ENCODE measurements around the gene TEAD2.
"Not testable (repeated sequence)": the region's sequence is repeated elsewhere in the genome, so short reads cannot be mapped to it uniquely, and the experiment has no call there.

TEAD2 gene

DNA sequence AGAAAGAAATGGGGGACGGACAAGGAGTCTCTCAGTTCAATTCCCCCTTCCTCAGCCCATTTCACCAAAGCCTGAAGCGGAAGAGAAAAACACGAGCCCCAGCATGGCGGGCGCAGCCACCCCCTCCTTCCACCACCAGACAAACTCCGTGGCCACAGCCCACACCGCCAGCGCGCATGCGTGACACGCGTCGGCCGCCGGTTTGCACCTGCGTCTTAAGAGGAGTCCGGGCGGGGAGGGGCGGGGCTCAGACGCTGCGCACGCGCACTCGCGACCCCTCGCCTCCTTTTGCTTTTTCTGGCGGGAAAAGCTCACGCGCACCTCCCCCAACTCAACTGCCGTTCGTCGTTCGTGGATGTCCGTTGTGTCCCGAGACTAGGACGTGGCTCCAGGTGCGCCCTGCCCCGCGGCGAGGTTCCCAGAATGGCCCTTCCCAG is 25.7 kb upstream of the TEAD2 start, which contains the start of gene KASH5:
TSS of gene KASH5 (plus strand) at position 314 of the 437 bp plus-strand sequence. CDS start 2,635 bp downstream, outside the sequence.
- DNase-seq = peak in 27 of 51 donors; percentile 2 to 50 (median 19)

DNA sequence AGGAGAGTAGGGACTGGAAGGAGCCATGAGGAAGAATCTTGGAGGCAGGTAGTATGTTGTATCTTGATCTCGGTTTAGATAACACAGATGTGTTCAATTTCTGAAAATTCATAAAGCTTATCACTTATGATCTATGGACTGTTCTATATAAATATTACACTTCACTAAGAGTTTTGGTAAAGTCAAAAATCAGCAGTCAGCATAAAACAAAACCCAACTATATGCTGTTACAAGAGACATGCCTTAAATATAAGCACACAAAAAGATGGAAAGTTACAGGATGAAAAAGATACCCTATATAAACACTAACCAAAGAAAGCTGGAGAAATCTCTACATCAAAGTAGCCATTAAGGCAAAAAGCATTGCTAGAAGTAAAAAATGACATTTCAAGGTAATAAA is 21.4 kb upstream of the TEAD2 start:
- no peak for DNase-seq

DNA sequence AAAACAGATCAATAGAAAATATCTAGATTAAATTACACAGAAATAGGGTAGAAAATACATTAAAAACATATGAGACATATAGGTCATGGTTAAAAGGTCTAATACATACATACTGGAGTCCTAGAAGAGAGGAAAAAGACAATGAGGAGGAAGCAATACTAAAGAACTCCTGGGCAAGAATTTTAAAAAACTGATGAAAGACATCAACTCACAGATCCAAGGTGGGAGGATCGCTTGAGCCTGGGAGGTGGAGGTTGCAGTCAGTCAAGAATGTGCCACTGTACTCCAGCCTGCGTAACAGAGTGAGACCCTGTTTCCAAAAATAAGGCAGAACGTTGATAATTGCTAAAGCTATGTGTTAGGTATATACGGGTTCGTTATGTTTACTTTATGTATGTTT is 20.4 kb upstream of the TEAD2 start:
- DNase-seq = no peak

DNA sequence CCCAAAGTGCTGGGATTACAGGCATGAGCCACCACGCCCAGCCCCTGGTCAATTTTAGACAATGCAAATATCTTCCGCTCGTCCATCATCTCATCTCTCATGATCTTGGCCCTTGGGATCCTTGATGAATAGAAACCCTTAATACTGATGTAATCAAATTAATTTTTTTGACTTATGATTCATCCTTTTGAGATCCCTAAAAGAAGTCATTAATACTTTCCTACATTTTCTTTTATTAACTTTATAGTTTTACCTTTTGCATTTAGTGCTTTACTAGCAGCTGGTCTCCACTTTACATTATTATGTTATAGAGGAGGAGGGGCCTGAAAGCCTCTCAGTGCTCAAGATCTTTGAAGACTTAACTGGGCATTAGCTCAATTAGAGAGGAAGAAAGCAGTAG is 18.2 kb upstream of the TEAD2 start:
- DNase-seq = no peak

DNA sequence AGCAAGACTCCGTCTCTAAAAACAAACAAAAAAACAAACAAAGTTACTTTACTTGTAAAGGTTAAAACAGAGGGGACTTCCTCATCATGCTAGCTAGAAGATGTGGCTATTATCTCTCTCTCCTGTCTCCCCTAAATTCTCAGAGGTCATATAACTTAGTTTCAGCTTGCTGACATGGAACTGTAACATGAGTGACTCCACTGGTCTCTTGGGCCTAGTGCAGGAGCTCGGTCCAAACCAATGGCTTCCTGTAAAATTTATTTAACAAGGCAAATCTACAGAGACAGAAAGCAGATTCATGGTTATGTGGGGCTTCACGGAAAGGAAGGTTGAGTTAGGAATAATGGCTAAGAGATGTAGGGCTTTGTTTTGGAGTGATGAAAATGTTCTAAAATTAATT is 16.3 kb upstream of the TEAD2 start:
- no peak for DNase-seq

DNA sequence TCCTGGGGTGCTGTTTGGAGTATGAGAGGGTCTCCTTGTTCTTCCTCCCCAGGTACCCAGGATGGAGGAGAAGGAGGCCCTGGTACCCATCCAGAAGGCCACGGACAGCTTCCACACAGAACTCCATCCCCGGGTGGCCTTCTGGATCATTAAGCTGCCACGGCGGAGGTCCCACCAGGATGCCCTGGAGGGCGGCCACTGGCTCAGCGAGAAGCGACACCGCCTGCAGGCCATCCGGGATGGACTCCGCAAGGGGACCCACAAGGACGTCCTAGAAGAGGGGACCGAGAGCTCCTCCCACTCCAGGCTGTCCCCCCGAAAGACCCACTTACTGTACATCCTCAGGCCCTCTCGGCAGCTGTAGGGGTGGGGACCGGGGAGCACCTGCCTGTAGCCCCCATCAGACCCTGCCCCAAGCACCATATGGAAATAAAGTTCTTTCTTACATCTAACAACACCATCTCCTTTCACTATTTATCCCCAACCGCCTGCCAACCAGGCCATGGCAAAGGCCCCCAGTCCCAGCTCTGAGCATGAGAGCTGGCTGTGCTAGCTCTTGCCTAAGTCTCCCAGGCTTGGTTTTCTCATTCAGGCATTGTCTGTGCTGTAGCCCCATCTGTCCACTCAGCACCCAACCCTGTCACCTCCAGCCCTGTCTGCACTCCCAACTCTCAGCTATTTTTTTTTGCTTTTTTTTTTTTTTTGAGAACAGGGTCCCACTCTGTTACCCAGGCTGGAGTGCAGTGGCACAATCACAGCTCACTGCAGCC is 12.6 kb upstream of the TEAD2 start:
- no peak for DNase-seq

DNA sequence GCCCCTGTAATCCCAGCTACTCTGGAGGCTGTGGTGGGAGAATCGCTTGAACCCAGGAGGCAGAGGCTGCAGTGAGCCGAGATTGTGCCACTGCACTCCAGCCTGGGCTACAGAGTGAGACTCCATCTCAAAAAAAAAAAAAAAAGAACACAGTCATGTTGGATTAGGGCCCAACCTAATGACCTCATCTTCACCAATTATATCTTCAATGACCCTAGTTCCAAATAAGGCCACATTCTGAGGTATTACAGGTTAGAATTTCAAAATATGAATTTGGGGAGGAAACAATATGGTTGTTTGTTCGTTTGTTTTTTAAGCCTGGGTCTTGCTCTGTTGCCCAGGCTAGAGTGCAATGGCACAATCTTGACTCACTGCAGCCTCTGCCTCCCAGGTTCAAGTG is 11.0 kb upstream of the TEAD2 start:
- DNase-seq = not testable (repeated sequence)

DNA sequence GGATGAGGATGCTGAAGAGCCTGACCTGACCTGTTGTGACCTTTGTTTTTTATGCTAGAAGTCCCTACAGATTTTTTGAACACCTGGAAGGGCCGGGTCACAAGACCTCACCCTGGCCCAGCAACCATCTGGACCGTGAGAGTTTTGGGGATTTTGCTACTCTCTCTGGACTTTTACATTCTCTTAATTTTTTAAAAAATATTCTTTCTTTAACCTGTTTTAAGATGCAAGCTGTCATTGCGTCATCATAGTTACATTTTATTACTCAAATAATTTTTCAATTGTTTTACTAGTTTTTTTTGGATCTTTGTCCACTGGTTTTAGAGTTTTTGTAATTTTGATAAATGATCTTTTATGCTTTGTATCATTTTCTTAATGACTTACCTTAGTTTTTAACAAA is 9.0 kb upstream of the TEAD2 start:
- DNase-seq = no peak

DNA sequence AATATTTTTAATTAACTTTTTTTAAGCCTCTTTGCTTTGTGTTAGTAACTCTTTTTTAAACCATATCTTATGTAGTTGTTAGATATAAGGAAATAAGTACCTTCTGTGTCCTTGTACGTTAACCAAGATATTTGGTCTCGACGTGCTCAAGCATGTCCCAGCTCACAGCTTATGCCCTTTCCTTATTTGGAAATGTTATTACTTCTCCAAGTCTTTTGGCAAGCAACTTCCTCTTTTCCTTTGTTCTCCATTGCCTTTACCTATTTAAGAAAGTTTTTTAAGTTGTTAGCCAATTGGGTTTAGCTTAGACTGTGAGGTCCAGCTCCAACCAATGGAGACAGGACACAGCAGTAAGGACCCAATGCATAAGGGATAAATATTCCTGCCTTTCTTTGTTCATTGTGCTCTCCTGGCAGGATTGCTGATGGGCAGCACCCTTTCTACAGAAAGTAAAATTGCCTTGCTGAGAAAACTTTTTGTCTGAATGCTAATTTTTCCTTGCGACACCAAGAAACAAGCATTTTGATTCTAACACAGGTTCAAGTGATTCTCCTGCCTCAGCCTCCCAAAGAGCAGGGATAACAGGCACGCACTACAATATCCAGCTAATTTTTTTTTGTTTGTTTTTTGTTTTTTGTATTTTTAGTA is 6.6 kb upstream of the TEAD2 start:
- no peak for DNase-seq

DNA sequence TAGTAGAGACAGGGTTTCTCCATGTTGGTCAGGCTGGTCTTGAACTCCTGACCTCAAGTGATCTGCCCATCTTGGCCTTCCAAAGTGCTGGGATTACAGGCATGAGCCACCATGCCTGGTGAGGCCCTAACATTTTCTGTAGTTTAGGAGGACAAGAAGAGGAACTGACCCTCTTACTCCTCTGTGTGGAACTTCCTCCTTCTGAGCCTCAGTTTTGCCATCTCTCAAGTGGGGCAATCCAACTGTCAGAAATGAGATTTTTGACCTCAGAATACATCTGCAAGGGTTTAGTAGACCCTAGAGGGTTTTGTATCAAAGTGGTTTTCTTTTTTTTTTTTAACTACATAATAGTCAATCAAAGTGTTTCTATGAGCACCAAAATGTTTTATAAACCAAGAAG is 3.9 kb upstream of the TEAD2 start:
- no peak for DNase-seq

DNA sequence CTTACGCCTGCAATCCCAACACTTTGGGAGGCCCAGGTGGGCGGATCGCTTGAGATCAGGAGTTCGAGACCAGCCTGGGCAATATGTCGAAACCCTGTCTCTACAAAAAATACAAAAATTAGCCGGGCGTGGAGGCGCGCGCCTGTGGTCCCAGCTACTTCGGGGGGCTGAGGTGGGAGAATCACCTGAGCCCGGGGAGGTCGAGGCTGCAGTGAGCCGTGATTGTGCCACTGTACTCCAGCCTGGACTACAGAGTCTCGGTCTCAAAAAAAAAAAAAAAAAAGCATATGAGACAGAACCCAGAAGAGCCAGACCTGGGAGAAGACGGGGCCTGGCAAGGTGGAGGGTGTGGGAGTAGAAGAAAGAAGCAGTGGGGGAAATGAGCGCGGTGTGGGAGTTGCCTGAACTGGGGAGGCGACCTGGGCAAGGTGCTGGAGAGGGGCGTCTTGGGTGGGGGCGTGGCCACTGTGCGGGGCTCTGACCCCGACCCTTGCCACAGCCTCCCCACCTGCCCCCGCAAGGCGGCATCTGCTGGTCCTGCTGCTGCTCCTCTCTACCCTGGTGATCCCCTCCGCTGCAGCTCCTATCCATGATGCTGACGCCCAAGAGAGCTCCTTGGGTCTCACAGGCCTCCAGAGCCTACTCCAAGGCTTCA is 2.0 kb upstream of the TEAD2 start:
- DNase-seq = no peak

DNA sequence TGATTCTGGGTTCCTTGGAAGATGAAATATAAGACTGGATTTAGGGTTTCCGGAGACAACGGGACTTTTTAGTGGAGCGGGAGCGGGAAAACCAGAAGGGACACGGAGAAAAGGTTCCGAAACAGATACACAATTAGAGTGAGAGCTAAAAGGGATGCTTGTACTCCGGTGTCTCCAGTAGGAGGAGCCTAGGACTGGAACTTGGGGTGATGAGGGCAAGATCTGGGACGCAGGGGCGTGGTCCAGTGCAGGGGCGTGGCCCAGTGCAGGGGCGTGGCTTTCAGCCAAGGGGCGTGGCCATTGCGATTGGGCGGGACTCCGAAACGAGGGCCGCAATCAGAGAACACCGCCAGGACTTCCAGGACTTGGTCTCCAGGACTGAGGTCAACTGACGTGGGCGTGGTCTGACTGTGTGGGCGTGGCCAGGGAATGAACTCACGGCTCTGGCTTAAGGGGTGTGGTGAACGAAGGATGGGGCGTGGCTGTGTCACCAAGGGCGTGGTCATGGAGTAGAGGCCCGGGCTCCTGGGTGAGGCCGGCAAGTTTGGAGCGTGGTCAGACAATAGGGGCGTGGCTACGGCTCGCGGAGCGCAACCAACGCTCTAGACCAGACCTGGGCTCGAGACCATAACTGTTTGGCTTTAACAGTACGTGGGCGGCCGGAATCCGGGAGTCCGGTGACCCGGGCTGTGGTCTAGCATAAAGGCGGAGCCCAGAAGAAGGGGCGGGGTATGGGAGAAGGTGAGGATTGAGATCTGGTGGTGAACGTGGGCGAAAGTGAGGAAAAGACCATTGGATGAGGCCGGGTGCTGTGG is 1.3 kb upstream of the TEAD2 start, which contains the start of gene DKKL1:
TSS of gene DKKL1 (plus strand) at position 610 of the 815 bp plus-strand sequence. CDS start at position 732, 122 bp downstream.
- DNase-seq = peak in 25 of 51 donors; percentile 2 to 66 (median 18)

DNA sequence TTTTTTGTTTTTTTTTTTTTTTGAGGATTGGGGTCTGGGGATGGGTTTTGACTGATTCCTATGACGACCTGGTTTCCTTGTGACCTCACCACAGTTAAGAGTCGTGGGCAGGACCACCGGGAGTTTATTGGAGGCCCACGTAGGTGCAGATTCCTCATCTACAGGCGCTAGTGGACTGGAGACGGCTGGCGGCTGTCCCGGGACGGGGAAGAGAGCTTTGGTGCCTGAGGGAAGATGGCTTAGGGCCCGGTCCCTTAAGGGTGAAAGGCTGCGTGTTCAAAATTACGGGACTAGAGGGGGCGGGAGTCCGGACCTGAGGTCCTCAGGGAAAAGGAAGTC is 682 bp upstream of the TEAD2 start:
- DNase-seq = no peak

DNA sequence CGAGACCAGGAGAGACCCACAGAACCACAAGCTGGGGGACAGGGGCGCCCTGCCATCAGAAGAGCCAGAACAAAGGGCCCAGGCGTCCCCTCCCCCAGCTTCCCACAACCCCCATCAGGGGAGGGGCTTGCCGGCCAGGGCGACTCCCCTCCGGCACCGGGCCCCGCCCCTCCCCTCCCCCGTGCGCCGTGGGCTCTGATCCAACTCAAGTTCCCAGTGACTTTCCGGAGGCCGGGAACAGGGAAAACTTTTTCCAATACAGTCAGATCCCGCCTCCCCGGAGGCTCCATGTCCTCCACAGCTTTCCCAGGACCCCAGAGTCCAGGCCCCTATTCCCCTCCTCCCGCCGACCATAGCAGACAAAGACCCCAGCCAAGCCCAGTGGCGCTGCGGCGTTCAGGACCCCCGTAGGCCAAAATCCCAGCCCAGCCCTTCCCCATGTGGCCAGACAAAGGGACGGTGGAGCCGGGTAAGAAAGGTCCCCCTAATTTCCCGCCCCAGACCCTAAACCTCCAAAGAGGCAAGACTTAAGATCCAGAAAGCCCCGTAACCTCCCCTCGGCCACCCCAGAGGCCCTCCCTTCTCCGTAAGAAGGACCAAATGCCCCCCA is 673 bp downstream of the TEAD2 start:
- peak in 5 of 51 donors; percentile 2 to 41 (median 17) for DNase-seq

DNA sequence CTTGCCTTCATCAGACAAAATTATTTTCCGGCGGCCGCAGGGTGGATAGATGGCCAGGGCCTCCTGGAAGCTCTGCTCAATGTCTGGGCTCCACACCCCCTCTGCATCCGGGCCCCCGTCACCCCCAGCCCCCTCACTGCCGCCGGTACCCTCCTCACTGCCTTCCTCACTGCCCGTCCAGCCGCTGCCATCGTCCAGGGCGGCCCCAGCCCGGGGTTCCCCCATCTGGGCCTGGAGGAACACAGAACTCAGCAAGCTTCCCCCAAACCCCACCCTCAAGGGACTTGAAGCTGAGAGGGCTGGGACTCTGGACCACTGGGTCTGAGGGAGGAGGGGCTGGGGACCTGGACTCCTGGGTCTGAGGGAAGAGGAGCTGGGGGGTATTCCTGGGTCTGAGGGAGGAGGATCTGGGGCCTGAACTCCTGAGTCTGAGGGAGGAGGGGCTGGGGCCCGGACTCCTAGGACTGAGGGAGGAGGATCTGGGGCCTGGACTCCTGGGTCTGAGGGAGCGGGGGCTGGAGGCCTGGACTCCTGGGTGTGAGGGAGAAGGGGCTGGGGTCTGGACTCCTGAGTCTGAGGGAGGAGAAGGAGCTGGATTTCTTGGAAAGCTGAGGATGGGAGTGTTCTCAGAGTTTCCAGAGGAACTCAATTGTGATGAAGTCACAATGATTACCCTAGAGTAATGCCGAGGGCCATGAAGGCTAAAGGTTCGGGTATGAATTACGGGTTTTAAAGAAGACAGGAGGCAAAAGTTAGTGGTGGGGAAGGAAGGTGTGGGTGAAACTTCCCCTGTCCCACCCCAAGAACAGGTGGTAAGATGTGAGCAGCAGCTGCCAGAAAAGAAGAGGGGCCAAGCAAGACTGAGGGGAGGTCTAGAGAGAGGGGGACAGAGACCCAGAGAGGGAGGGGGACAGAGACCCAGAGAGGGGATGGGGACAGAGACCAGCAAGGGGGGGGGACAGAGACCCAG is 2.1 kb downstream of the TEAD2 start:
- DNase-seq = no peak

DNA sequence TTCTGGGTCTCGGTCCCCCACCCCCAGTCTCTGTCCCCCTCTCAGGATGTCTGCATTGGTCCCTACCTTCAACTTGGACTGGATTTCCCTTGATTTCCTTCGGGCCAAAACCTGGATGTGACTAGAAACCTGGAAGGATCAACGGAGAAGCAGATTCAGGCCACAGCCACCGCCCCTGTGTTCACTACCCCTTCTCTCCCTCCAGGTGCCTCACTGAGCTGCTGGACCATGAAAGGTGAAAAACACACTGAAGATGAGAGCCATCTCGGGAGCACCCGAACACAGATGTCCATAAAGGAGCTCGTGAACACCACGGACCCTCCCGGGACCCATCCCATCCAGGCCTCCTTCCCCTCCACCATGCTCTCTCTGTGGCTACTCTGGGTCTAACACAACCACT is 5.0 kb downstream of the TEAD2 start:
- no peak for DNase-seq

DNA sequence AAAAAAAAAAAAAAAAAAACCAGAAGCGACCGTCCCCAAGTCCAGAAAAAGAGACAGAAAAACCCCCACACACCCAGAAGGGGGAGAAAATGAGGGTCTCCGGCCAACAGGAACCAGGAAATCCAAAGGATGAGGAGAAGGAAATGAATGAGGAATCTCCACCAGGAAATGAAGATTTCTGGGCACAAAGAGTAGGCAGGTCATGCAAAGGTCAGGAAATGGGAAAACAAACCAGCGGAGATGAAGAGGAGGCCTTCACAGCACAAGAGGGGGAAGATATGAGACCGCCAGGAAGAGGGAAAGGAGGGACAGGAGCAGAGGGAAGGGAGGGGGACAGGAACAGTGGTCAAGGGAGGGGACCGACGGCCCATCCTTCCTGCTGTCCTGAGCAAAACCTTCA is 5.8 kb downstream of the TEAD2 start:
- DNase-seq = no peak

DNA sequence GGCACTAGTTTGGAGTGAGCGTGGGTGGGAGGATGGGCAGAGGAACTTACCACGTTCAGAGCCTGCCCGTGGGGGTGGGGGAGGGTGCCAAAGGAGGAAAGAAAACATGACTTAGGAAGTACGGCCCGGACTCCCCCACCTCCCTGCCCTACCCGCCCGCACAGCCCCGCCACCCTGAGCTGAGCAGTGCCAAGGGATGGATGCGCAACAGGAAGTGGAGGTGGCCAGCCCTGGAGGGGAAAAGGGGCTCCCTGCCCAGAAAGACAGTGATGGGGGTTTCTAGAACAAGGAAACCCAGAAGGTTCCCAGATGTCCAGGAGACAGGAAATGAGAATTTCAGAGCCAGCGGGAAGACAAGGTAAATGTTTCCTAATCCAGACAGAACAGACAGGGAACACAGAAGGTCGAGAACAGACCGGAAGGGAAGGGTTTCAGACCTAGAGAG is 6.3 kb downstream of the TEAD2 start:
- DNase-seq = no peak

DNA sequence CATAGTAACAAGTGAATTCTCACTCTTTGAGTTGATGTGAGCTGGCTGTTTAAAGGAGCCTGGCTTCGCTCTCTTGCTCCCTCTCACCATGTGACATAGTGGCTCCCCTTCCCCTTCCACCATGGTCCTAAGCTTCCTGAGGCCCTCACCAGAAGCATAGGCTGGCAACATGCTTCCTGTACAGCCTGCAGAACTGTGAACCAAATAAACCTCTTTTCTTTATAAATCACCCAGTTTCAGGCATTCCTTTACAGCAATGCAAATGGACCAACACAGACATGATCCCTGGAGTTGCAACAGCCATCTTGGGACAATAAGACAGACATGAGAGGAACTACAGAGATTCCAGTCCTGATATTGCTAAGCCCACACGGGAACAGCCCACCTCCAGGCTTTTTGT is 12.6 kb downstream of the TEAD2 start:
- DNase-seq = no peak
